OCI-LY7 (cell line): ENCODE measurements around the gene GSKIP. TPM values are rescaled to one million over a fixed set of nuclear protein-coding genes. Genes with fewer than 3 reads are reported as not detected.

Experiments used
- BruUV-seq: library from RNA; stranded (reverse); fragments of 400-500 nt; replicated peaks from 2 replicates; lab custom pipeline; 2021; lab: Mats Ljungman, UMichigan
- CTCF ChIA-PET: fragments of 300-600 bp; sonication (Branson Sonifier 250); formaldehyde crosslinking; loops from one replicate; lab custom pipeline; 2022; ENCODE audit warnings: antibody characterized with exemption; ENCODE audit not compliant: unreplicated experiment; lab: Charles Lee
- POLR2A ChIA-PET: fragments of 300-600 bp; sonication (Branson Sonifier 250); formaldehyde crosslinking; loops from one replicate; lab custom pipeline; 2022; ENCODE audit warnings: antibody characterized with exemption; lab: Charles Lee
- DNase-seq: peaks from one replicate; pipeline ENCODE4 v3.0.0-alpha.2; 2015; ENCODE audit warnings: low spot score
- H2AFZ ChIP-seq: fragments of 200-600 bp; sonication (generic), shearing (Covaris generic); 2 replicates; pipeline ENCODE4 v1.6.1; 2014; ENCODE audit warnings: mild to moderate bottlenecking, antibody characterized with exemption, low read length, moderate library complexity
- H3K27ac ChIP-seq: fragments of 200-600 bp; sonication (generic); 2 replicates; pipeline ENCODE4 v1.5.1; 2014; ENCODE audit warnings: mixed run types, low read depth, mild to moderate bottlenecking, moderate library complexity, low read length, inconsistent platforms; ENCODE audit not compliant: poor library complexity, severe bottlenecking
- H3K36me3 ChIP-seq: fragments of 200-600 bp; sonication (generic); 2 replicates; pipeline ENCODE4 v1.6.1; 2014; ENCODE audit warnings: mild to moderate bottlenecking, antibody characterized with exemption, low read length, moderate library complexity, mixed read lengths; ENCODE audit not compliant: insufficient read depth
- H3K4me1 ChIP-seq: fragments of 200-600 bp; sonication (generic); 2 replicates; pipeline ENCODE4 v1.5.1; 2014; ENCODE audit warnings: mild to moderate bottlenecking, low read length; ENCODE audit not compliant: insufficient read depth, poor library complexity, severe bottlenecking
- H3K4me2 ChIP-seq: fragments of 200-600 bp; sonication (generic); 2 replicates; pipeline ENCODE4 v1.6.1; 2014; ENCODE audit warnings: mild to moderate bottlenecking, low read length
- H3K4me3 ChIP-seq: fragments of 200-600 bp; sonication (generic); 2 replicates; pipeline ENCODE4 v1.5.1; 2014; ENCODE audit warnings: mild to moderate bottlenecking, low read depth, low read length; ENCODE audit not compliant: poor library complexity, severe bottlenecking
- H3K79me2 ChIP-seq: fragments of 200-600 bp; sonication (generic); 2 replicates; pipeline ENCODE4 v1.6.1; 2016; ENCODE audit warnings: low read depth, mild to moderate bottlenecking, low read length, moderate library complexity, mixed read lengths; ENCODE audit not compliant: insufficient read depth
- H3K9me2 ChIP-seq: fragments of 200-600 bp; sonication (generic); 2 replicates; pipeline ENCODE4 v1.6.1; 2016; ENCODE audit warnings: mild to moderate bottlenecking, low read length, mixed read lengths; ENCODE audit not compliant: insufficient read depth
- H3K9me3 ChIP-seq: fragments of 200-600 bp; sonication (generic); 2 replicates; pipeline ENCODE4 v1.6.1; 2014; ENCODE audit warnings: mild to moderate bottlenecking, mixed run types, low read length, mixed read lengths
- H4K20me1 ChIP-seq: fragments of 200-600 bp; sonication (generic); 2 replicates; pipeline ENCODE4 v1.6.1; 2014; ENCODE audit warnings: mild to moderate bottlenecking, antibody characterized with exemption, low read length, moderate library complexity, mixed read lengths; ENCODE audit not compliant: insufficient read depth
- CTCF ChIP-seq: fragments of 200-600 bp; sonication (generic); conservative IDR thresholded peaks from 2 replicates; pipeline ENCODE4 v1.5.1; 2014; ENCODE audit warnings: mild to moderate bottlenecking, antibody characterized with exemption, low read length, moderate library complexity, mixed read lengths
- EZH2phosphoT487 ChIP-seq: fragments of 200-600 bp; sonication (generic); IDR thresholded peaks from 2 replicates; pipeline ENCODE4 v1.6.1; 2018; ENCODE audit warnings: low read depth, borderline replicate concordance, mild to moderate bottlenecking, mixed run types, antibody characterized with exemption, low read length, moderate library complexity, mixed read lengths
- intact Hi-C: fragments of 100-400 bp; cut with micrococcal nuclease; formaldehyde crosslinking; loops from one replicate; pipeline ENCODE4 v1.10.0; 2022; ENCODE audit not compliant: unreplicated experiment
- total RNA-seq, 2 experiments: library from RNA; depleted of rRNA in 1 of 2; stranded (reverse); fragments of >200 nt in 1 of 2; shearing (Covaris generic) in 1 of 2; gene quantifications; 2 replicates each; pipeline ENCODE4 v1.2.3, GENCODE V29; 2014 to 2022

GSKIP gene
- total RNA-seq, 2 experiments from 2014 or later: 7.7 to 12.6 TPM

- POLR2A ChIA-PET: no interaction called here
- no peak for DNase-seq
- Histone ChIP-seq H3K36me3 (no peaks in the 10 kb centered on the region), H3K27ac (no peak overlapping the region), H3K4me1 (no peaks in the 10 kb centered on the region), H3K79me2 (no peaks in the 10 kb centered on the region), H3K9me2 (no peaks in the 10 kb centered on the region), H4K20me1 (no peaks in the 10 kb centered on the region), H3K9me3 (no peaks in the 10 kb centered on the region), H2AFZ (no peak overlapping the region), H3K4me2 (no peak overlapping the region), H3K4me3 (no peak overlapping the region)
- CTCF ChIA-PET: no interaction called here
- TF ChIP-seq CTCF: no peak
- no peak for TF ChIP-seq EZH2phosphoT487
- BruUV-seq: no TSS peak
- intact Hi-C loops: no loop called here
Observed at GRCh38 chr14:96415559-96415958, 52.2 kb downstream of the GSKIP start.

GRCh38 chr14:96416292-96416691, 53.0 kb downstream of the GSKIP start:
- Histone ChIP-seq H2AFZ (no peak overlapping the region), H3K9me3 (no peaks in the 10 kb centered on the region), H3K36me3 (no peaks in the 10 kb centered on the region), H3K4me1 (no peaks in the 10 kb centered on the region), H3K4me2 (no peak overlapping the region), H3K9me2 (no peaks in the 10 kb centered on the region), H4K20me1 (no peaks in the 10 kb centered on the region), H3K27ac (no peak overlapping the region), H3K79me2 (no peaks in the 10 kb centered on the region), H3K4me3 (no peak overlapping the region)
- DNase-seq: no peak
- intact Hi-C loops: no loop called here
- CTCF ChIA-PET: no interaction called here
- no peak for TF ChIP-seq EZH2phosphoT487
- TF ChIP-seq CTCF: no peak
- no TSS peak for BruUV-seq
- POLR2A ChIA-PET: interaction anchor here (0.7 kb wide), 1 partner anchor 133 kb away, joined by 3 read pairs; no protein-coding TSS in a partner anchor

GRCh38 chr14:96417254-96417653, 53.9 kb downstream of the GSKIP start:
- BruUV-seq: no TSS peak
- no peak overlapping the region for H2AFZ ChIP-seq
- no peaks in the 10 kb centered on the region for H3K9me2 ChIP-seq
- ChIA-PET POLR2A (interaction anchor here (0.6 kb wide), 1 partner anchor 120 kb away, joined by 4 read pairs; no protein-coding TSS in a partner anchor), CTCF (interaction anchor here (1.1 kb wide), 1 partner anchor 522 kb away, joined by 3 read pairs; no protein-coding TSS in a partner anchor)
- no peak overlapping the region for H3K4me2 ChIP-seq
- intact Hi-C loops: no loop called here
- no peaks in the 10 kb centered on the region for H3K79me2 ChIP-seq
- H4K20me1 ChIP-seq: no peaks in the 10 kb centered on the region
- H3K4me1 ChIP-seq: no peaks in the 10 kb centered on the region
- no peak overlapping the region for H3K27ac ChIP-seq
- no peaks in the 10 kb centered on the region for H3K9me3 ChIP-seq
- H3K4me3 ChIP-seq: no peak overlapping the region
- DNase-seq: no peak
- H3K36me3 ChIP-seq: no peaks in the 10 kb centered on the region
- no peak for TF ChIP-seq CTCF
- TF ChIP-seq EZH2phosphoT487: no peak
